Activated naive CD8-positive, alpha-beta T cell treated with anti-CD3 and anti-CD28 coated beads, Interleukin-2, amount 50 U/mL, for 16 hours (primary cell): ENCODE measurements around the gene LRP5.
"Not testable (repeated sequence)": the region's sequence is repeated elsewhere in the genome, so short reads cannot be mapped to it uniquely, and the experiment has no call there.

Experiments
- DNase-seq: peaks from one replicate; pipeline ENCODE4 v3.0.0-alpha.2; 2020; ENCODE audit warnings: low read depth, low spot score

LRP5 gene

DNA sequence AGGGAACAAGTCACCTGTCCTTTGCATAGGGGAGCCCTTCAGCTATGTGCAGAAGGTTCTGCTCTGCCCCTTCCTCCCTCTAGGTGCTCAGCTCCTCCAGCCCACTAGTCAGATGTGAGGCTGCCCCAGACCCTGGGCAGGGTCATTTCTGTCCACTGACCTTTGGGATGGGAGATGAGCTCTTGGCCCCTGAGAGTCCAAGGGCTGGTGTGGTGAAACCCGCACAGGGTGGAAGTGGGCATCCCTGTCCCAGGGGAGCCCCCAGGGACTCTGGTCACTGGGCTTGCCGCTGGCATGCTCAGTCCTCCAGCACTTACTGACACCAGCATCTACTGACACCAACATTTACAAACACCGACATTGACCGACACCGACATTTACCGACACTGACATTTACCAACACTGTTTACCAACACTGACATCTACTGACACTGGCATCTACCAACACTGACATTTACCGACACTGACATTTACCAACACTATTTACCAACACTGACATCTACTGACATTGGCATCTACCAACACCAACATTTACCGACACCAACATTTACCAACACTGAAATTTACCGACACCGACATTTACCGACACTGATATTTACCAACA is 76.3 kb downstream of the LRP5 start:
- DNase-seq: no peak

DNA sequence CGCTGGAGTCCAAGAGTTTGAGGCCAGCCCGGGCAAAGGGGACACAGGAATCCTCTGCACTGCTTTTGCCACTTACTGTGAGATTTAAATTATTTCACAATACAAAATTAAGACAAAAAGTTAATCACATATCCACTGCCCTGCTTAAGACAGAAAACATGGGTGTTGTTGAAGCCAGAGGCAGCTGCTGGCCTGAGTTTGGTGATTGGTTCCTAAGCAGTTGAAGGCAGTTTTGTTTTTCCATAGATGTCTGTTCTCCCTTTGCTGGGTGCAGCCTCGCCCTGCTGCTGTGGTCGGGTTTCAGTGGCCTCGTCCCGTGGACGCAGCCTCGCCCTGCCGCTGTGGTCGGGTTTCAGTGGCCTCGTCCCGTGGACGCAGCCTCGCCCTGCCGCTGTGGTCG is 77.9 kb downstream of the LRP5 start:
- no peak for DNase-seq

GRCh38 chr11:68392822-68393221 is 80.4 kb downstream of the LRP5 start:
- DNase-seq: no peak

DNA sequence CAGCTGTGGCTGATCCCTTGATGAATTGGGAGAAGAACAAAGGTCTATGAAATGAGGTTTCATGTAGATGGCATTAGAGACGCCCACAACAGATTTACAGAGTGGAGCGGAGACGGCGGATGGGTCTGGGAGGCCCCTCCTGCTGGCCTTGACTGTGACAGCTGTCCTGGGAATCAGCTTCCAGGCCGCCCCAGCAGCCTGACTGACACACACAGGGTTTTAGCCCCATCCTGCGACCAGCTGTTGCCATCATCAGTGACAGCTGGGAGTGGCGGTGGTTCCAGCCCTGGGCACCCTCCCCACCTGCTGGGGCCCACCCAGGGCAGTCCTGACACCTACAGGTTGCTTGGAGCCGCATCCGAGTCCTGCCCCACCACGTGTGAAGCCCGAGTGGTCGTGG is 84.1 kb downstream of the LRP5 start:
- no peak for DNase-seq

DNA sequence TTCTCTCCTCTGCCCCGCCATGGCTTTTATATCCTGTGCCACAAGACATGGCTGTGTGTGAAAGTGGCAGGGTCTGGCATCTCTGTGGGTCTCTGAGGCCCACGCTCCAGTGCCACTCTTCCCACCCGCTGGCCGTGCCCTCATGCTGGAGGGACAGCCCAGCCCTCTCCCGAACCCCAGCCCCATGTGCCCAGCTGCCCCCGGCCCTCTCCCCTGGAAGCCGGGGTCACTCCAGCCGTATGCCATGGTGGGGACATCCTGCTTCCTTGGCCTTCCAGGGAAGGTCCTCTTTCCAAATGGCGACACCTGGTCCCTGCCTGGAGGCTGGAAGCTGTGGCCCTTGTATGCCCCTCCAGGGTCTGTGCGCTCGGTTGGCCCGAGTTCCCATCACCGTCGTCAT is 84.9 kb downstream of the LRP5 start:
- DNase-seq: no peak

- DNase-seq: no peak
These were observed 86.8 kb downstream of the LRP5 start for GRCh38 chr11:68398995-68399851.

DNA sequence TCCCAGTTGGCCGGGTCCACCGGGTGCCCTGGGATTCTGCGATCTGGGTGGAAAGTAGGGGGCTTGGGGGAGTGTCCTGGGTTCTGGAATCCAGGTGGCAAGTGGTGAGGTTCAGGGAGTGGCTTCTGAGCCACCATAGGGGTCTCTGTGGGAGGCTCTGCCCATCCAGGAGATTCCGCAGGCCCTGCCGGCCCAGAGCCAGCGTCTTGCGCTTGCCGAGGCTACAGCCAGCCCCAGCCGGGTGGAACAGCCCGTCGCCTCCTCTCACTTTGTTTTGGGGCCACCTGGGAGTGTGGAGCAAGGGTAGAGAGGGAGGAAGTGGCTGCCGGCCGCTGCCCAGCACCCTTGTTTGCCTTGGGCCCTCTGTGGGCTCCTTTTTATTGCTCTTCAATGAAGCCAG is 87.5 kb downstream of the LRP5 start:
- no peak for DNase-seq

DNA sequence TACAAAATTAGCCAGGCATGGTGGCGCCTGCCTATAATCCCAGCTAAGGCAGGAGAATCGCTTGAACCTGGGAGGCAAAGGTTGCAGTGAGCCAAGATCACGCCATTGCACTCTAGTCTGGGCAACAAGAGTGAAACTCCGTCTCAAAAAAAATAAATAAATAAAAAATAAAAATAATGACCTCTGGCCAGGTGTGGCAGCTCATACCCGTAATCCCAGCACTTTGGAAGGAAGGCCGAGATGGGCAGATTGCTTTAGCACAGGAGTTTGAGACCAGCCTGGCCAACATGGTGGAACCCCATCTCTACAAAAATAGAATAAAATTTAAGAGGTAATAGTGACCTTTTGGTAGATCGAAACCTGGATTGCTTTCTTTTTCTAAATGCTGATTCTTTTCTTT is 88.2 kb downstream of the LRP5 start:
- DNase-seq: not testable (repeated sequence)

GRCh38 chr11:68401856-68402255 is 89.5 kb downstream of the LRP5 start:
- no peak for DNase-seq

DNA sequence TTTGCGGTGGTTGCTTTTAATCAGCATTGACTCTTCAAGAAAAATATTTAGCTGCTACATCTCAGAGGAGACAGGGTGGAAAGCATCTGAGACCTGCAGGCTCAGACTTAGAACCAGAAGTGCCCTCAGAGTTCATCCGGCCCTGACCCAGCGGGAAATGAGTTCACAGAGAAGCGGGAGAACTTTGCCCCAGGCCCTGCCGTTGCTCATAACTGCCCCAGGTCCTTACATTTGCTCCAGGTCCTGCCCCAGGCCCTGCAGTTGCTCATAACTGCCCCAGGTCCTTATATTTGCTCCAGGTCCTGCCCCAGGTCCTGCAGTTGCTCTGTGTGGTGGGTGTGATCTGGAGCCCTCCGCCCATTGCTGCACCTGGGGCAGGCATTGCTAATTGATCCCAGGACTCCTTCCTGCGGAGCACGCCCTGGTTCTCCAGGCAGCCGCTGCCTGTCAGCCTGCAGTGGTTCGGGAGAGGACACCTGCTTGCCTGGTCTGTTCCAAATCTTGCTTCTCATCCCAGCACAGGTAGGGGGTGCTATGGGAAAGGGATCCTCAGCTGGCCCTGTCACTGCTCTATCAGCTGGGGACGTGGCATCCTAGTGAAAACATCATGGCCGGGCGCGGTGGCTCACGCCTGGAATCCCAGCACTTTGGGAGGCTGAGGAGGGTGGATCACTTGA is 90.1 kb downstream of the LRP5 start:
- DNase-seq: no peak

- DNase-seq: no peak
These were observed 91.0 kb downstream of the LRP5 start for GRCh38 chr11:68403424-68403823.

DNA sequence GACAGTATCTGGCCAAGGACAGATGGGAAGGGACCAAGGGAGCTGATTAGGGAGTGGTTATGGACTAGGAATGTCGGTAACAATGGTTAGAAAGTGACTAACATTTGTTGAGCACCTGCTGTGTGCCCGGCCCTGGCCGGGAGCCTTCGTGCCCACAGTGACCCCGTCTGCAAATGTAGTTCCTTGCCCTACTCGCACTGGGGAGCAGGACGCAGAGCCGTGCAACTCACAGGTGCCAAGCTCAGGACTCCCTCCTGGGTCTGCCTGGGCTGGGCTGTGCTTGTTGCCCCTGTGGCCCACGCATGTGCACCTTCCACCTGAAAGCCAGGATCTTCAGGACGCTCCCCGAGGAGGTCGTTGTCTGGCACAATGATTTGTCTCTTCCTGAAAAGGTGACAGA is 91.4 kb downstream of the LRP5 start:
- no peak for DNase-seq

DNA sequence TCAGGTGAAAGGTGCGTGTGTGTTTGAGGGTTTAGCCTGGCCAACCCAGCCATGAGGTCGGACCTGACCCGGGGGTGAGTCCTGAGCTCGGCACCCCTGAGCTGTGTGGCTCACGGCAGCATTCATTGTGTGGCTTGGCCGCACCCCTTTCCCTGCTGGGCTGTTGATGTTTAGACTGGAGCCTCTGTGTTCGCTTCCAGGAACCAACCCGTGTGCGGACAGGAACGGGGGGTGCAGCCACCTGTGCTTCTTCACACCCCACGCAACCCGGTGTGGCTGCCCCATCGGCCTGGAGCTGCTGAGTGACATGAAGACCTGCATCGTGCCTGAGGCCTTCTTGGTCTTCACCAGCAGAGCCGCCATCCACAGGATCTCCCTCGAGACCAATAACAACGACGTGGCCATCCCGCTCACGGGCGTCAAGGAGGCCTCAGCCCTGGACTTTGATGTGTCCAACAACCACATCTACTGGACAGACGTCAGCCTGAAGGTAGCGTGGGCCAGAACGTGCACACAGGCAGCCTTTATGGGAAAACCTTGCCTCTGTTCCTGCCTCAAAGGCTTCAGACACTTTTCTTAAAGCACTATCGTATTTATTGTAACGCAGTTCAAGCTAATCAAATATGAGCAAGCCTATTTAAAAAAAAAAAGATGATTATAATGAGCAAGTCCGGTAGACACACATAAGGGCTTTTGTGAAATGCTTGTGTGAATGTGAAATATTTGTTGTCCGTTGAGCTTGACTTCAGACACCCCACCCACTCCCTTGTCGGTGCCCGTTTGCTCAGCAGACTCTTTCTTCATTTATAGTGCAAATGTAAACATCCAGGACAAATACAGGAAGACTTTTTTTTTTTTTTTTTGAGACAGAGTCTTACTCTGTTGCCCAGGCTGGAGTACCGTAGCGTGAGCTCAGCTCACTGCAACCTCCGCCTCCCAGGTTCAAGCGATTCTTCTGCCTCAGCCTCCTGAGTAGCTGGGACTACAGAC is 94.2 kb downstream of the LRP5 start:
- no peak for DNase-seq

- no peak for DNase-seq
These were observed 96.1 kb downstream of the LRP5 start for GRCh38 chr11:68408512-68408911.

DNA sequence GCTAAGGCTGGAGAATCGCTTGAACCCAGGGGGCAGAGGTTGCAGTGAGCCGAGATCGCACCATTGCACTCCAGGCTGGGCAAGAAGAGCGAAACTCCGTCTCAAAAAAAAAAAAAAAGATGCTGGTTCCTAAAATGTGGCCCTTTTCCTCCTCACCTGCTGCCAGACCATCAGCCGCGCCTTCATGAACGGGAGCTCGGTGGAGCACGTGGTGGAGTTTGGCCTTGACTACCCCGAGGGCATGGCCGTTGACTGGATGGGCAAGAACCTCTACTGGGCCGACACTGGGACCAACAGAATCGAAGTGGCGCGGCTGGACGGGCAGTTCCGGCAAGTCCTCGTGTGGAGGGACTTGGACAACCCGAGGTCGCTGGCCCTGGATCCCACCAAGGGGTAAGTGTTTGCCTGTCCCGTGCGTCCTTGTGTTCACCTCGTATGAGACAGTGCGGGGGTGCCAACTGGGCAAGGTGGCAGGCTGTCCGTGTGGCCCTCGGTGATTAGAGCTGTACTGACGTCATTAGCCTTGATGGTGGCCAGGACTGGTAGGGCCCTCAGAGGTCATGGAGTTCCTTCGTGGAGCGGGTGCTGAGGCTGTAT is 97.5 kb downstream of the LRP5 start:
- no peak for DNase-seq

GRCh38 chr11:68411501-68411991 is 99.2 kb downstream of the LRP5 start:
- DNase-seq: no peak

DNA sequence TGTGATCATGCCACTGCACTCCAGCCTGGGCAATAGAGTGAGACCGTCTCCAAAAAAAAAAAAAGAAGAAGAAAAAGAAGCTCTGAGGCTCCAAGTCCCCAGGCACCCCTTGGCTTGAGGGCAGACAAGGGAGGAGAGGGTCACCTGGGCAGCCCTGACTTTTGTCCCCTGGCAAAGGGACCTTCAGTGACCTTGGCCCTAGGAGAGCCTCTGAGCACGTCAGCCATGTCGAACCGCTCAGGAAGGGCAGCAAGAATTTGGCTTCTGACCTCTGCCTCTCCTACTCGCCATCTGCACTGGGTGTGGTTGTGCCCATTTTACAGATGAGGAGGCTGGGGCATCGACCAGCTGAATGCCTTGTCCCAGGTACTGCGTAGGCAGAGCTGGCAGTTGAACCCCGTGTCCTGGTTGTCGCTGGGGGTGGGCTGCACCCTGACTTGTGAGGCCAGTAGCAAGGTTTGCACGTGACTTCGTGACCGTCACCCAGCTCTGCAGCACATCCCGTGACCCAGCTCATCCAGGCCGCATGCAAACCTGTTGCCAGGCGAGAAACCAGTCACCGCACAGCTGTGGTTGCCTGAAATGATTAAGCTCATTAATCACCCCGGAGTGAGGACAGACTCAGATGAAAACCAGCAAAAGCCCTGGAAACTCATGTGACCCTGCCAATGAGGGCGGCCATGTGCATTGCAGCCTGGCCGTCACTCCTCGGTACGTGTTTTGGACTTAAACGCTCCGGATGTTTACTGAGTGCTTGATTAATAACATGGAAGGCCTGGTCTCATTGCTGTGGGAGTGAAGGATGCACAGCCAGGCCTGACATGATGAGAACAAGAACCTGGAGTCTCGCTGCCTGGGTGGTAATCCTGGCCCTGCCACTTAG is 100.4 kb downstream of the LRP5 start:
- DNase-seq: no peak

DNA sequence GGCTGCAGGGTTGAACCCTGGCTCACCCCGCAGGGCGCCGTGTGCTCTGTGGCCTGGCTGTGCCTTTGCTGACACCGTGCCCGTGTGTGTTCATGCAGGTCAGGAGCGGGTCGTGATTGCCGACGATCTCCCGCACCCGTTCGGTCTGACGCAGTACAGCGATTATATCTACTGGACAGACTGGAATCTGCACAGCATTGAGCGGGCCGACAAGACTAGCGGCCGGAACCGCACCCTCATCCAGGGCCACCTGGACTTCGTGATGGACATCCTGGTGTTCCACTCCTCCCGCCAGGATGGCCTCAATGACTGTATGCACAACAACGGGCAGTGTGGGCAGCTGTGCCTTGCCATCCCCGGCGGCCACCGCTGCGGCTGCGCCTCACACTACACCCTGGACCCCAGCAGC is 101.2 kb downstream of the LRP5 start:
- no peak for DNase-seq

DNA sequence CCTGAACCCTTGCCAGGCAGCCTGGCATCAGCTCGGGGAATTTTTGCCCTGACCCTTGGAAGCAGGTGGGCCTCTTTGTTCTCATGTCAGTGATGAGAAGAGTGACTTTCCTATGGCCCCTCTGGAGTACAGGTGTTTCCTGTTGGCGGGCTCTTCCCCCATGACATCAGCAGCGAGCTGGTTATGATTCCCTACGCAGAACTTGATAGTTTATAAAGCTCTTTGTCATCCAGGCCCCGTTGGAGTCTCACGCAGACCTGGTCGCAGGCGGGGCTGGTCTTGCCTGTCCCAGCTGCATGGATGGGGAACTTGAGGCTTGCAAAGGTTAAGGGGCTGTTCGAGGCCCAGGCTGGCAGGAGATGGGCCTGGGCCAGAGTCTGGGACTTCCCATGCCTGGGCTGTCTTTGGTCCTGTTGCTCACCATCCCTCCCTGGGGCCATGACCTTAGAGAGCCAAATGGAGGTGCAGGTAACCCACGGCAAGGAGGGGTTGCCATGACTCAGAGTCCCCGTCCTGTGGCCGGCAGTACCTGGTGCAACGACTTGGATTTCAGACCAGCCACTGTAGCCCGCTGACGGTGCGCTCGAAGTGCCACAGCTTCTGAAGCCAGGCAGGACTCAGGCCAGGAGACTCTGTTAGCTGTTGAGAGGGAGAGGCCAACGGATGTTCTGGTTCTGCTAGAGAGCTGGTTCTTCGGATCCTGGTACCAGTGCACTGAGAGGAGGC is 102.3 kb downstream of the LRP5 start:
- DNase-seq: no peak
